IPS-20b (cell line): ENCODE measurements around the gene MAP2.

Experiments
- H3K27ac ChIP-seq: one replicate; pipeline ENCODE4 v1.5.1; 2013; ENCODE audit warnings: low read length
- H3K27me3 ChIP-seq: 2 replicates; pipeline ENCODE4 v1.6.1; 2013; ENCODE audit warnings: mild to moderate bottlenecking, low read length, inconsistent platforms; ENCODE audit not compliant: insufficient read depth
- H3K36me3 ChIP-seq: 2 replicates; pipeline ENCODE4 v1.6.1; 2013; ENCODE audit warnings: low read depth, mild to moderate bottlenecking, inconsistent platforms, low read length, moderate library complexity; ENCODE audit not compliant: insufficient read depth
- H3K4me1 ChIP-seq: 2 replicates; pipeline ENCODE4 v1.6.1; 2013; ENCODE audit warnings: mild to moderate bottlenecking, control low read depth, inconsistent platforms, low read length, moderate library complexity; ENCODE audit not compliant: insufficient read depth
- H3K4me3 ChIP-seq: 2 replicates; pipeline ENCODE4 v1.5.1; 2013; ENCODE audit warnings: mild to moderate bottlenecking, low read length, inconsistent platforms
- H3K9ac ChIP-seq: 2 replicates; pipeline ENCODE4 v1.6.1; 2013; ENCODE audit warnings: low read depth, mild to moderate bottlenecking, inconsistent platforms, low read length, moderate library complexity
- H3K9me3 ChIP-seq: 2 replicates; pipeline ENCODE4 v1.6.1; 2013; ENCODE audit warnings: mild to moderate bottlenecking, low read depth, low read length, inconsistent platforms; ENCODE audit not compliant: insufficient read depth

MAP2 gene

GRCh38 chr2:209690029-209690754 is 266.3 kb downstream of the MAP2 start:
- H3K9me3 ChIP-seq, result no peaks in the 10 kb centered on the region
- H3K27me3 ChIP-seq, result no peaks in the 10 kb centered on the region
- no peak overlapping the region for H3K9ac ChIP-seq
- H3K4me1 ChIP-seq, result peaks cover 3% of the 10 kb centered on the region; the same call in 1 of the 2 replicates
- H3K27ac ChIP-seq, result no peak overlapping the region
- no peak overlapping the region for H3K4me3 ChIP-seq
- no peaks in the 10 kb centered on the region for H3K36me3 ChIP-seq

DNA sequence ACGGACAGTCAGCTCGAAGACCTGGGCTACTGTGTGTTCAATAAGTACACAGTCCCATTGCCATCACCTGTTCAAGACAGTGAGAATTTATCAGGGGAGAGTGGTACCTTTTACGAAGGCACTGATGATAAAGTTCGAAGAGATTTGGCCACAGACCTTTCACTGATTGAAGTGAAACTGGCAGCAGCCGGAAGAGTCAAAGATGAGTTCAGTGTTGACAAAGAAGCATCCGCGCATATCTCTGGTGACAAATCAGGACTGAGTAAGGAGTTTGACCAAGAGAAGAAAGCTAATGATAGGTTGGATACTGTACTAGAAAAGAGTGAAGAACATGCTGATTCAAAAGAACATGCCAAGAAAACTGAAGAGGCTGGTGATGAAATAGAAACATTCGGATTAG is 270.9 kb downstream of the MAP2 start:
- no peak overlapping the region for H3K9ac ChIP-seq
- H3K9me3 ChIP-seq, result no peaks in the 10 kb centered on the region
- no peaks in the 10 kb centered on the region for H3K4me1 ChIP-seq
- no peak overlapping the region for H3K4me3 ChIP-seq
- H3K27ac ChIP-seq, result no peak overlapping the region
- H3K27me3 ChIP-seq, result no peaks in the 10 kb centered on the region
- no peaks in the 10 kb centered on the region for H3K36me3 ChIP-seq

- Histone ChIP-seq H3K9ac (no peak overlapping the region), H3K36me3 (no peaks in the 10 kb centered on the region), H3K4me3 (no peak overlapping the region), H3K27ac (no peak overlapping the region), H3K9me3 (no peaks in the 10 kb centered on the region), H3K4me1 (no peaks in the 10 kb centered on the region), H3K27me3 (no peaks in the 10 kb centered on the region)
Measured at GRCh38 chr2:209696836-209697711, 273.2 kb downstream of the MAP2 start.

GRCh38 chr2:209702775-209703174 is 278.9 kb downstream of the MAP2 start:
- Histone ChIP-seq H3K27me3 (no peaks in the 10 kb centered on the region), H3K4me1 (no peaks in the 10 kb centered on the region), H3K36me3 (no peaks in the 10 kb centered on the region), H3K4me3 (no peak overlapping the region), H3K9ac (no peak overlapping the region), H3K9me3 (no peaks in the 10 kb centered on the region), H3K27ac (no peak overlapping the region)

DNA sequence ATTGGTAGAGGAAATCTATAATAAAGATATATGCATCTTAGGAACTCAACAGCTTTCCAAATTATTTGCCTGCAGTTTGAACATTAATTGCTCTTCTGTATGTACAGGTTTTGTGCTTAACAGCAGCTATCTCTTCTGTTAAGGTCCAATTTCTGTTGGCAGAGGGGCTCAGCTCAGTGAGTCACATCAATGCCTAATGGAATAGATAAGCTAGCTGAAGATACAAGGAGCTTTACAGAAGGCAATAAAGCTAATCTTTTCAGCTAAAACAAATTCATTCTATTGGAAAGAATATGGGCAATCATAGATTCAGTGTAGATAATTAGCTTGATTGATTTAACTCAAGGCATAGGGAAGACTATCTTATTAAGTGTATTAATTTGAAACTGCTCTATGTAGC is 289.4 kb downstream of the MAP2 start:
- H3K27ac ChIP-seq, result no peak overlapping the region
- no peaks in the 10 kb centered on the region for H3K27me3 ChIP-seq
- no peaks in the 10 kb centered on the region for H3K36me3 ChIP-seq
- H3K9me3 ChIP-seq, result no peaks in the 10 kb centered on the region
- no peak overlapping the region for H3K9ac ChIP-seq
- no peak overlapping the region for H3K4me3 ChIP-seq
- H3K4me1 ChIP-seq, result no peaks in the 10 kb centered on the region

- H3K4me1 ChIP-seq, result no peaks in the 10 kb centered on the region
- H3K9ac ChIP-seq, result no peak overlapping the region
- no peaks in the 10 kb centered on the region for H3K27me3 ChIP-seq
- H3K27ac ChIP-seq, result no peak overlapping the region
- H3K36me3 ChIP-seq, result no peaks in the 10 kb centered on the region
- no peak overlapping the region for H3K4me3 ChIP-seq
- no peaks in the 10 kb centered on the region for H3K9me3 ChIP-seq
Measured at GRCh38 chr2:209719034-209719433, 295.2 kb downstream of the MAP2 start.

DNA sequence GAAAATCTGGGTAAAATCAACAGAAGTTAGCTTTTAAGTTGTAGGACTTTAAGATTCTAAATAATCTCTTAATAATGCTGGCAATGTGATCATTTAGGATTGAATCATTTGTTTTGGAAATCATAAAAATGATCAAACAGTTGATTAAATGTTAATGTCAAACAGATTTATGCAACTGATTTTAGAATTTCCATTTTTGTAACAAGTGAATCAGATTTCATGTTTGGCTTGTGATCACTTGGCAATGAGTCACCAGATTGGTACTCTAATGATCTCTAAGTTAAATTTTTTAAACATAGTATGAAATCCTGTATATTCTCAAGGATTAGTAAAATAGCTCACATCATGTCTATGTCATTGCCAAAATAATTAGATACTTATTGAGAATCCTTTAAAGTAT is 297.6 kb downstream of the MAP2 start:
- Histone ChIP-seq H3K4me3 (no peak overlapping the region), H3K27me3 (no peaks in the 10 kb centered on the region), H3K36me3 (no peaks in the 10 kb centered on the region), H3K27ac (no peak overlapping the region), H3K9me3 (no peaks in the 10 kb centered on the region), H3K9ac (no peak overlapping the region), H3K4me1 (no peaks in the 10 kb centered on the region)

DNA sequence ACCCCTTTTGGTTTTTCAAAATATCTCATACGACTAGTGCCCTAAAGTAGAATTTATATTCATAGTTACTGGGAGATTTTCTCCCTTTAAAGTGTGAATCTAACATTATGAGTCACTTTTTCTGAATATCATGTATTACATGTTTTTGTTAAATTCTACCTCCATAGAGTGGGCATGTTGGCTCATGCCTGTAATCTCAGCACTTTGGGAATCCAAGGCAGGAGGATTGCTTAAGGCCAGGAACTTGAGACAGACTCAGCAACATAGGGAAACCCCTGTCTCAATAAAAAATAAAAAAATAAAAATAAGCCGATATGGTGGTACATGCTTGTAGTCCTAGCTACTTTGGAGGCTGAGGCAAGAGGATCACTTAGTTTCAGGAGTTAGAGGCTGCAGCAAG is 302.5 kb downstream of the MAP2 start:
- Histone ChIP-seq H3K4me1 (no peaks in the 10 kb centered on the region), H3K4me3 (no peak overlapping the region), H3K36me3 (no peaks in the 10 kb centered on the region), H3K27ac (no peak overlapping the region), H3K27me3 (no peaks in the 10 kb centered on the region), H3K9ac (no peak overlapping the region), H3K9me3 (no peaks in the 10 kb centered on the region)

GRCh38 chr2:209727077-209727476 is 303.2 kb downstream of the MAP2 start:
- Histone ChIP-seq H3K4me1 (no peaks in the 10 kb centered on the region), H3K4me3 (no peak overlapping the region), H3K9ac (no peak overlapping the region), H3K36me3 (no peaks in the 10 kb centered on the region), H3K9me3 (no peaks in the 10 kb centered on the region), H3K27me3 (no peaks in the 10 kb centered on the region), H3K27ac (no peak overlapping the region)

- no peaks in the 10 kb centered on the region for H3K4me1 ChIP-seq
- H3K27ac ChIP-seq, result no peak overlapping the region
- H3K36me3 ChIP-seq, result no peaks in the 10 kb centered on the region
- no peaks in the 10 kb centered on the region for H3K27me3 ChIP-seq
- H3K9me3 ChIP-seq, result no peaks in the 10 kb centered on the region
- no peak overlapping the region for H3K4me3 ChIP-seq
- H3K9ac ChIP-seq, result no peak overlapping the region
Measured at GRCh38 chr2:209734805-209735204, 311.0 kb downstream of the MAP2 start.

GRCh38 chr2:209741953-209742352 is 318.1 kb downstream of the MAP2 start:
- Histone ChIP-seq H3K9me3 (no peaks in the 10 kb centered on the region), H3K4me1 (no peaks in the 10 kb centered on the region), H3K4me3 (no peak overlapping the region), H3K27me3 (peaks cover 6% of the 10 kb centered on the region; the same call in 1 of the 2 replicates), H3K9ac (no peak overlapping the region), H3K36me3 (no peaks in the 10 kb centered on the region), H3K27ac (no peak overlapping the region)

DNA sequence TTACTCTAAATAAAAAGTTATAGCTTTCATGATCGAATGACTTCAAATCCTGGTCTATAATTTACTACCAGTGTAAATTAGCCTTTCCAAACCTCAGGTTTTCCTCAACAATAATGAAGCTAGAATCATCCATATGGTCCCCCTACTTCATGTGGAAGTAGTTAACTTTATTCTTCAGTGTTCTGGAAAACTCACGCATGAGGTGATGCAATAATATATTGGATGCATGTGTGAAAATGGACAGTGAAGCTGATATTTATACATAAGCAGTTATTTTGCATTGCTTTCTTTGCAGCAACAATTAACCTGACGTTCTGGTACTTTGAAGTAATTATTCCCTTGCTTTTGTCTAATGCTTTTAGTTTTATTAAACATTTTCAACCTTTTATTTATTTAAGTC is 329.2 kb downstream of the MAP2 start:
- Histone ChIP-seq H3K27ac (no peak overlapping the region), H3K4me1 (peaks cover 3% of the 10 kb centered on the region; the same call in 1 of the 2 replicates), H3K27me3 (peaks cover 59% of the 10 kb centered on the region), H3K36me3 (no peaks in the 10 kb centered on the region), H3K9me3 (no peaks in the 10 kb centered on the region; the same call in 1 of the 2 replicates), H3K9ac (no peak overlapping the region), H3K4me3 (no peak overlapping the region)
